Measurements from ENCODE around the gene SMIM43.

DNA sequence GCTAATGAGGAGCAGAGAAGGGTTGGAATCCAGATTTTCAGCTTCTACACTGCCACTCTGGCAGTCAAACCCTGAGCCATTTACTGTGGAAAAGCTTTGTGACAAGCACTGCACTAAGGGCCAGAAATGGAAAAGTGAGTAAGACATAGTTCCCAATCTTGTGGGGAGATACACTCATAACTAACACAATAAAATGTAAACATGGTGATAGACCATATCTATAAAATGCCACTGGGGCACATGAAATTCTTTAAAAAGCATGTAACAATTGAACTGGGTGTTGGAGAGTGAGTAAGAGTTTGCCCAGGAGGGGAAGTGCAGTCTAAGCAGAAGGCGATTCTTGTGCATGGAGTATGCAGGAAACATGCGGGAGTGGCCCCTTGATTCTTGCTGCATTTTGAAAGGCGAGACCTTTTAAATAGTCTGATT, 36.2 kb downstream of the SMIM43 start:
- TF ChIP-seq ZBTB7A (IDR thresholded peaks at IDR 0.05; ENCODE audit: borderline replicate concordance, control insufficient read depth, low read depth, low read length) (no peak), SMARCE1 (IDR thresholded peaks at IDR 0.05) (no peak), NR2F6 (CRISPR knock-in tag; IDR thresholded peaks at IDR 0.05) (no peak)
